ENCODE data around the gene A3GALT2.

Gene A3GALT2

DNA sequence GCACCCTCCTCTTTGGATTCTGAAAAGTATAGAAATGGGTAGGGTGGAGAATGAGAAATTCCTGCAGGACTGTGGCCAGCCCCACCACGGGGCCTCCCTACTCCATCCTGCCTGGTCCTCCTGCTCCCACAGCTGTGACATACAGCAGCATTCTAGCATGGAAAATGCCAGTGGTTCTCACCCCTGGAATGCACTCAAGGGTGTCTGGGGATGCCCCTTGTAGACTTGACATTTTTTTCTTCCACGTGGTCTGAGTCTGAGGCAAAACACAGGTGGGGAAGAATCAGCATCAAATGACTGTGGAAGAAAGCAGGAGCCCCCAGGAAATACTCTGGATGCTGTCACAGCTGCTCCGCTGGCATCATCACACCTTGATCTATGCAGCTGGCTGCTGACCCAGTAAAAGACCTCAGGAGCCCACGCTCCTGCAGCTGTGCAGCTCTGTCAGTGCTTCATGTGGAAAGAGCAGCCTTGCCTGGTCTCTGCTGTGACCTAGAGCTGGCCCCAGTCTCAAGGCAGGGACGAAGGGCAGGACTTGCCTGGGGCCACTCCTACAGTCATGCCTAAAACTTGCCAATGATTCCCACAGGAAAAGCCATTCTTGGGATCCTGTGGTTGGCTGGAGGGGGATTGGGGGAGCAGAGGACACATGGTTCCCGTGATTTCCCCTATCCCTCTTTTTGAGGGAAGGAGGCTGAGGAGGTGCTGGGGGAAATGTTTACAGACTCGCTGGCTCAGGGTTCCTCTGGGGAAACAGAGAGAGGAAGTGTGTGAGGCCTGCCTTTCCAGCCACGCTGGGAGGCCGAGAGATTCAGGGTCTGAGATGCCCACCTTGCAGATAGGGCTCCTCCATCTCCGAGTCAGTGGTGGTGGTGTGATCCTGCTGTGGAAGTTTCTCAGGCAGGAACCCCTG is 10.8 kb upstream of the A3GALT2 start:
- no peak overlapping the region for H3K4me3 ChIP-seq (ENCODE audit: control insufficient read depth, low read depth, low read length)
- TF ChIP-seq, protein P1, sequence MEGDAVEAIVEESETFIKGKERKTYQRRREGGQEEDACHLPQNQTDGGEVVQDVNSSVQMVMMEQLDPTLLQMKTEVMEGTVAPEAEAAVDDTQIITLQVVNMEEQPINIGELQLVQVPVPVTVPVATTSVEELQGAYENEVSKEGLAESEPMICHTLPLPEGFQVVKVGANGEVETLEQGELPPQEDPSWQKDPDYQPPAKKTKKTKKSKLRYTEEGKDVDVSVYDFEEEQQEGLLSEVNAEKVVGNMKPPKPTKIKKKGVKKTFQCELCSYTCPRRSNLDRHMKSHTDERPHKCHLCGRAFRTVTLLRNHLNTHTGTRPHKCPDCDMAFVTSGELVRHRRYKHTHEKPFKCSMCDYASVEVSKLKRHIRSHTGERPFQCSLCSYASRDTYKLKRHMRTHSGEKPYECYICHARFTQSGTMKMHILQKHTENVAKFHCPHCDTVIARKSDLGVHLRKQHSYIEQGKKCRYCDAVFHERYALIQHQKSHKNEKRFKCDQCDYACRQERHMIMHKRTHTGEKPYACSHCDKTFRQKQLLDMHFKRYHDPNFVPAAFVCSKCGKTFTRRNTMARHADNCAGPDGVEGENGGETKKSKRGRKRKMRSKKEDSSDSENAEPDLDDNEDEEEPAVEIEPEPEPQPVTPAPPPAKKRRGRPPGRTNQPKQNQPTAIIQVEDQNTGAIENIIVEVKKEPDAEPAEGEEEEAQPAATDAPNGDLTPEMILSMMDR (IDR thresholded peaks at IDR 0.05; ENCODE audit: control insufficient read depth, insufficient read depth, low read depth, low read length, missing control alignments), result no peak
- no peak for DNase-seq (ENCODE audit: low read depth)

DNA sequence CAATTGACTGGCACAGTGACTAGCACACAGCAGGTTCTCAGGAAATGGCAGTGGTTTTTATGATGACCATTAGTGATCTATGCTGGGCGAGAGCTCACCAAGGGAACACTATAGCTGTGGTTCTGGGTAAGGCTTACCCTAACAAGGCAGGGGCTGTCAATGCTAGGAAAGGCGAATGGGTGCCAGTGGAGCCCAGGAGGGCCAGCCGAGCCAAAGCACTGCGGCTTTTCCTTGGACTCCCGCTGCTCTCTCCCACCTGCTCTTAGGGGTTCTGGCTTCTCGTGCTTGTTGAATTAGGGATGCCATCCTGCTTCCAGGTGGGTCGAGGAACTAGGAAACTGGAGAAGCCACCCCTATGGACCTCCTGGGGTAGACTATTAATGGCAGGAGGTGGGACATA is 10.0 kb upstream of the A3GALT2 start:
- H3K4me3 ChIP-seq (ENCODE audit: control insufficient read depth, low read depth, low read length), result no peak overlapping the region
- DNase-seq (ENCODE audit: low read depth), result no peak
- TF ChIP-seq, protein P1 (IDR thresholded peaks at IDR 0.05; ENCODE audit: control insufficient read depth, insufficient read depth, low read depth, low read length, missing control alignments), result no peak

DNA sequence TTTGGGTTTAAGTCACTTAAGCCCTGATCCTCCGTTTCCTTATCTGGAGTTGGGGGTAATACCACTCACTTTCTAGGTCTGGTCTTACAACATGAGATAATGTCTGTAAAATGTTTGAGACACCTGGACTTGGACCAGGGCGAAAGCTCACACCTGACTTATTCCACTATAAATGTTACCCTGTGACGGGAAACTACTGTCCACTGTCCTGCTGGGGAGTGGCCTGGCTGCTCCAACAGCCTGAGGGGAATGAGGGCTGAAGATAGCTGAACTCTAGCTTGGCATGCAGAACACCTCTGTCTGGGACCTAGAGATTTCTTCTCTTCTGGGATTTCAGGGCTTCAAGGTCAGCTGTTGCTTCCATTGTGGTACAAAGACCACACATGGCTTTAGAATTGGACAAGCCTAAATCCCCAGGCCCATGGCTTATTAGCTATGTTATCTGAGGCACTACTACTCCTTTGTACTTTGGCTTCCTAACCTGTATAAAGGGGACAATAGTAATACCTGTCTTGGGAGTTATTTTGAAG is 9.5 kb upstream of the A3GALT2 start:
- no peak overlapping the region for H3K4me3 ChIP-seq (ENCODE audit: control insufficient read depth, low read depth, low read length)
- TF ChIP-seq, protein P1 (IDR thresholded peaks at IDR 0.05; ENCODE audit: control insufficient read depth, insufficient read depth, low read depth, low read length, missing control alignments), result no peak
- no peak for DNase-seq (ENCODE audit: low read depth)

DNA sequence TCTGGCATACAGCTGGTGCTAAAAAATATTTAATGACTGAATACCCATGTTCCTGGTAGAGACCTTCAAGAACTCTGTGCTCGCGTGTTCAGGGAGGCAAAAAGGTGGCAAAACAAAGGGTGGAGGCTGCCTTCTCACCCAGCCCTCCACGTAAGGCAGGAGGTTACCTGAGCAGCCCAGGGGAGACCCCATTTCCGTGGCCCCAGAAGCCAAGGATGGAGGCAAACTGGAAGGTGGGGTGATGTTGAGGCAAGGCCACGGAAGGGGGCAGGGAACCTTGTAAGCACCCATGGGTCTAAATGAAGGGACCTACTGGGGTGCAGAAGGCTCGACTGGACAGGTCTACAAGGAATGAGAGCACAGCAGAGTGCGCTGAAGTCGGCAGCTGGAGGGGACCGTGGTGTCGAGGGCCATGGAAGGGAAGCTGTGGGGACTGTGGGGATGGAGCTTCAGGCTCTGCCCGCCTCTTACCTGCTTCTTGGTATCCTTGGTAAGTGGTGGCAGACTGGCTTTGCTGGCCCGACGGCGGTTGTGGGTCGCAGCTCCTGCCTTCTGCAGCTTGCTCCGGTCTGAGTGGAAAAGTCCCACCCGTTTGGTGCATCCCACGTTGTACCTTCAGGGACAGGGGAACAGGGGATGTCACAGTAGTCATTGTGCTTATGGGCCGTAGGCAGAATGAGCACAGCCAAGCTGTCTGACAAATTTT is 8.9 kb upstream of the A3GALT2 start:
- H3K4me3 ChIP-seq (ENCODE audit: control insufficient read depth, low read depth, low read length), result no peak overlapping the region
- DNase-seq (ENCODE audit: low read depth), result no peak
- TF ChIP-seq, protein P1 (IDR thresholded peaks at IDR 0.05; ENCODE audit: control insufficient read depth, insufficient read depth, low read depth, low read length, missing control alignments), result no peak

DNA sequence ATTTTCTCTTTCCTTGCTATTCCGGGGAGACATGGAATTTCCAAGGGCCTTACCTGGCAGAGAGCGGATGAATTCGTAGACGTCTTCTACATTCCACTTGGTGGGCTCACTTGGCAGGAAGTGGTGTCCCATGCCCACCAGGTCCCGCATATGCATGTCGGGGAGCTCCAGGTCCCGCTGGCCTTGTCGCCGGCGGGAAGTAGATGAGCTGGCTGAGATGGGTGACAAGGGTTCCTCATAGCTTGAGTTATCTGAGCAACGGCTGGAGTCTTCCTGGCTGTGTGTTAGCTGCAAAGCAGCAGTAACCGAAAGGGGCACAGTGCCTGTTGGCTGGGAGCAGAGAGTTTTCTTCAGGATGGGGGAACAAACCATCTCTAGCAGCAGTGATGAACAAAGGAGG is 7.9 kb upstream of the A3GALT2 start:
- DNase-seq (ENCODE audit: low read depth), result no peak
- TF ChIP-seq, protein P1 (IDR thresholded peaks at IDR 0.05; ENCODE audit: control insufficient read depth, insufficient read depth, low read depth, low read length, missing control alignments), result no peak
- H3K4me3 ChIP-seq (ENCODE audit: control insufficient read depth, low read depth, low read length), result no peak overlapping the region

DNA sequence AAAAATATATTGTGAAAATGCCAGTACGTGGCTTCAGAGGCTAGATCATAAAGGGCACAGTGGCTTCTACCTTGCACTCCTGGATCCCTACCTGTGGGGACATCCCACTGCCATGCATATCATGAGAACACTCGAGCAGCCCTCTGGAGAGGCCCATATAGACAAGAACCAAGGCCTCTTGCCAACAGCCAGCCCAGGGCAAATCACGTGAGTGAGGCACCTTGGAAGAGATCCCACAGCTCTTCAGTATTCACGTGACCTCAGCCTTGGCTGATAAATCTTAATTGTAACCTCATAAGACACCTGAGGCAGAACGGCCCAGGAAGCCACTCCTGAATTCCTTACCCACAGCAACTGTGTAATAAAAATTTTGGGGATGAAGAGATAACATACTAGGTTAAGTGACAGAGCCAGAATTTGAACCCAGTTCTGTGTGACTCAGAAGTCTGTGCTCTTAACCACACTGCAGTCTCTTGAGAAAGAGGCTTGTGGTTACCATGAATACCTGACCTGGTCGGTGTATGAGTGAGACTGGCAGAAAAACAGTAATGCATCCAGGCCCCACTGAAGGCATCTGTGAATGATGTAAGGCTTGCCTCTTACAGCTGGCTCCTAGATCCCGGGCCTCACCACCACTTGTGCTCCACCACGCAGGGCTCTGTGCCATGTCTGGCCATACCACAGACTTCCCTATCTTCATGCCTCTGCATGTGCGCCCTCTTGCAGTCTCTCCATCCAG is 6.9 kb upstream of the A3GALT2 start:
- no peak overlapping the region for H3K4me3 ChIP-seq (ENCODE audit: control insufficient read depth, low read depth, low read length)
- peak; percentile 99 for DNase-seq (ENCODE audit: low read depth)
- TF ChIP-seq, protein P1 (IDR thresholded peaks at IDR 0.05; ENCODE audit: control insufficient read depth, insufficient read depth, low read depth, low read length, missing control alignments), result no peak

Data from AG09309 (cell line).